ENCODE measurements around the gene TTC7B. TPM values are rescaled to one million over a fixed set of nuclear protein-coding genes. Genes with fewer than 3 reads are reported as not detected.
A peak's percentile ranks its signal among the peaks of the same experiment; 100 is the strongest.

TTC7B gene
- total RNA-seq, 4 donors from 2014 or later = 35.0 to 78.7 (median 36.8) TPM

DNA sequence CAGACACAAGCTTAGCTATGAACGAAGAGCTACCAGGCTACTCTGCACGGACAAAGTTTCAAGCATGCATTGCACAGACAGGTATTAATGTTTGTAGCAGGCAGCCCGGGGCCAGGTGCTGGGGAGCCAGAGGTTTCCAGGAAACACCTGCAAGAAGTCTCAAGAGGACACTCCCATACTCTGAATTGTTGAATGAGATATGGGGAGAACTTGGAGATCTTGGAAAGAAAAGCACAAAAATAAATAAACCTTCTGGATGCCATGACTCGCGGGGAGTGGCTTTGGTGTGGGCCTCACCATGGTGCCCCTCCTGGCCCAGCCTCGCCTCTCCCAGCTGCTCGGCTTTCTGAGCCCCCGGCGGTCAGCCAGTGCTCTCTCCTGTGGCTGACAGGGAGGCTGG is 186.8 kb downstream of the TTC7B start:
- Histone ChIP-seq H3K27me3 (no peaks in the 10 kb centered on the region), H3K36me3 (no peaks in the 10 kb centered on the region), H3K27ac (peak overlapping the region; percentile 21 to 95 (median 90)), H3K4me3 (no peak overlapping the region), H3K4me1 (peaks cover 51 to 66% of the 10 kb centered on the region in 2 donors), H3K9me3 (no peaks in the 10 kb centered on the region)
- ATAC-seq (no peak), DNase-seq (no peak)
- intact Hi-C loops (cut with DNase I; ENCODE audit: low total_unique reads) (loop anchor here (5.0 kb wide), 2 partner anchors 128 to 247 kb away; no protein-coding TSS in a partner anchor), in situ Hi-C loops (cut with MboI; ENCODE audit: low sequenced_read_pairs in 4 of 4) (loop anchor here in 2 of 4 donors (5.0 to 10.0 kb wide), 2 partner anchors 45 to 48 kb away; no protein-coding TSS in a partner anchor)
- no peak for TF ChIP-seq POLR2A (IDR thresholded peaks at IDR 0.05)
- TF ChIP-seq, protein P1, sequence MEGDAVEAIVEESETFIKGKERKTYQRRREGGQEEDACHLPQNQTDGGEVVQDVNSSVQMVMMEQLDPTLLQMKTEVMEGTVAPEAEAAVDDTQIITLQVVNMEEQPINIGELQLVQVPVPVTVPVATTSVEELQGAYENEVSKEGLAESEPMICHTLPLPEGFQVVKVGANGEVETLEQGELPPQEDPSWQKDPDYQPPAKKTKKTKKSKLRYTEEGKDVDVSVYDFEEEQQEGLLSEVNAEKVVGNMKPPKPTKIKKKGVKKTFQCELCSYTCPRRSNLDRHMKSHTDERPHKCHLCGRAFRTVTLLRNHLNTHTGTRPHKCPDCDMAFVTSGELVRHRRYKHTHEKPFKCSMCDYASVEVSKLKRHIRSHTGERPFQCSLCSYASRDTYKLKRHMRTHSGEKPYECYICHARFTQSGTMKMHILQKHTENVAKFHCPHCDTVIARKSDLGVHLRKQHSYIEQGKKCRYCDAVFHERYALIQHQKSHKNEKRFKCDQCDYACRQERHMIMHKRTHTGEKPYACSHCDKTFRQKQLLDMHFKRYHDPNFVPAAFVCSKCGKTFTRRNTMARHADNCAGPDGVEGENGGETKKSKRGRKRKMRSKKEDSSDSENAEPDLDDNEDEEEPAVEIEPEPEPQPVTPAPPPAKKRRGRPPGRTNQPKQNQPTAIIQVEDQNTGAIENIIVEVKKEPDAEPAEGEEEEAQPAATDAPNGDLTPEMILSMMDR (IDR thresholded peaks at IDR 0.05 in 4 of 5, conservative IDR thresholded peaks at IDR 0.05 in 1 of 5) = no peak

DNA sequence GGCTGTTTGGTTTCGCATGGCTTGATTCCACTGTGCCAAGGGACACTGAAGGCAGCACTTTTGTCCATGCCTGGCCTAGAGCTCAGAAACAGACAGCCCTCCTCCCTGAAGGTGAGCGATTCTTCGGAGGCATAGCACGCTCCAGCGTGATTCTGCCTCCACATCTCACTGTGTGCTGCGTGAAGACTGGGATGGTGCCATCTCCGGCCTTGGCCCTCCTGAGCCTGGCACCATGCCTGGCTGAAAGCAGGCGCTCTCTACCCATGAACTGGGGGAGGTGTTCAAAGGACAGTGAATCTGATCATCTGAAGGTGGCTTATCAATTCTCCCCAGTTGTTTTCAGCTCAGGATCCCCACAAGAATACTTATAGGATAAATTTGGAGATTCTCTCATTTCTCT is 187.4 kb downstream of the TTC7B start:
- intact Hi-C loops (cut with DNase I; ENCODE audit: low total_unique reads) (loop anchor here (5.0 kb wide), 2 partner anchors 128 to 247 kb away; no protein-coding TSS in a partner anchor), in situ Hi-C loops (cut with MboI; ENCODE audit: low sequenced_read_pairs in 4 of 4) (loop anchor here in 2 of 4 donors (5.0 to 10.0 kb wide), 2 partner anchors 46 to 48 kb away; no protein-coding TSS in a partner anchor)
- Histone ChIP-seq H3K9me3 (no peaks in the 10 kb centered on the region), H3K27ac (peak overlapping the region; percentile 89 to 96 (median 94)), H3K4me1 (peaks cover 54 to 73% of the 10 kb centered on the region in 2 donors), H3K27me3 (no peaks in the 10 kb centered on the region), H3K4me3 (no peak overlapping the region), H3K36me3 (no peaks in the 10 kb centered on the region)
- ATAC-seq = no peak
- peak in 1 of 2 donors; percentile 66 for DNase-seq
- no peak for TF ChIP-seq POLR2A (IDR thresholded peaks at IDR 0.05)
- TF ChIP-seq, protein P1 (IDR thresholded peaks at IDR 0.05 in 4 of 5, conservative IDR thresholded peaks at IDR 0.05 in 1 of 5) = no peak

DNA sequence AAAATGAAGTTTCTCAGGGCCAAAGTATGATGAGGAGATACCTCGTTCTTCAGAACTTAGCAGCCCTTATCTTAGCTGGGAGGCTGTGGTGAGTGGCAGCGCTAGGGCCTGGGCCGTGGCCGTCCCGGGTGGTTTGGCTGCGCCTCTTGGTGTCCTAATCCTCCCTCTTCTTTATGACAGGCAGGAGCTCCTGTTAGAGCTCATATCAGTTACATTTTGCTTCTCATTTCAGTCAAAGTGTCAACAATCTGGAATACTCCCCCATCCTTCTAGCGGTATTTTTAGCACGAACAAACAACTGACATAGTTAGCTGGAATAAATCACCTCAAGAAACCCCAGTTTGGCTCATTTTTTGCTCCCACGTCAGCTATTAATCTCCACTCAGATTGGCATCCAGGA is 188.8 kb downstream of the TTC7B start:
- intact Hi-C loops (cut with DNase I; ENCODE audit: low total_unique reads) = loop anchor here (1.0 to 5.0 kb wide), 3 partner anchors 38 to 245 kb away; no protein-coding TSS in a partner anchor
- no peaks in the 10 kb centered on the region for H3K27me3 ChIP-seq
- DNase-seq (peak; percentile 83 to 92), ATAC-seq (peak; percentile 56 to 62)
- TF ChIP-seq POLR2A (IDR thresholded peaks at IDR 0.05) = peak; percentile 35 to 39
- TF ChIP-seq, protein P1 (IDR thresholded peaks at IDR 0.05 in 4 of 5, conservative IDR thresholded peaks at IDR 0.05 in 1 of 5) = no peak
- H3K36me3 ChIP-seq = no peaks in the 10 kb centered on the region
- peaks cover 56 to 76% of the 10 kb centered on the region in 2 donors for H3K4me1 ChIP-seq
- in situ Hi-C loops (cut with MboI; ENCODE audit: low sequenced_read_pairs in 4 of 4) = loop anchor here in 2 of 4 donors (5.0 to 10.0 kb wide), 2 partner anchors 47 to 50 kb away; no protein-coding TSS in a partner anchor
- no peaks in the 10 kb centered on the region for H3K9me3 ChIP-seq
- H3K27ac ChIP-seq = peak overlapping the region; percentile 89 to 96 (median 94)
- H3K4me3 ChIP-seq = no peak overlapping the region

DNA sequence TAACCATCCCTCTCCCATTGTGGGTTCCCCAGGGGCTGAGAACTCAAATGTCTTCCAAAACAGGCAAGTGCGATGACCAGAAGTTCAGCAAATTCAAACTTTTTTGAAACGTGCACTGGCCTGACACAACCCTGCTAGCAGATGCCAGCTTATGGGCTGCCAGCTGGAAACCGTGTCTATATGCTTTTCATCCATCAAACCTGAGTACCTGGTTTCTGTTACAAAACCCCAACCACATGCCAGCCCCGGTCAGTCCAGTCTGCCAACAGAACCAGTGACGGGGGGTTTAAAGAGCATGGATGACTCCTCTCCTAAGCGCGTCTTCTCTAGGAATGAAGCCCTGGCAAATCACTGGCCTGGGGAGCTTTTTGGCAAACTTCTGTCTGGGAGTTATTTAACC is 189.7 kb downstream of the TTC7B start:
- no peaks in the 10 kb centered on the region for H3K36me3 ChIP-seq
- no peaks in the 10 kb centered on the region for H3K9me3 ChIP-seq
- peaks cover 56 to 75% of the 10 kb centered on the region in 2 donors for H3K4me1 ChIP-seq
- intact Hi-C loops (cut with DNase I; ENCODE audit: low total_unique reads) = loop anchor here (5.0 kb wide), 2 partner anchors 131 to 244 kb away; no protein-coding TSS in a partner anchor
- TF ChIP-seq, protein P1 (IDR thresholded peaks at IDR 0.05 in 4 of 5, conservative IDR thresholded peaks at IDR 0.05 in 1 of 5) = no peak
- no peak for TF ChIP-seq POLR2A (IDR thresholded peaks at IDR 0.05)
- no peak overlapping the region for H3K4me3 ChIP-seq
- peak; percentile 86 to 94 for DNase-seq
- no peaks in the 10 kb centered on the region for H3K27me3 ChIP-seq
- ATAC-seq = peak; percentile 56 to 63
- in situ Hi-C loops (cut with MboI; ENCODE audit: low sequenced_read_pairs in 4 of 4) = loop anchor here in 2 of 4 donors (5.0 to 10.0 kb wide), 2 partner anchors 48 to 51 kb away; no protein-coding TSS in a partner anchor
- peak overlapping the region; percentile 89 to 96 (median 94) for H3K27ac ChIP-seq

All from gastrocnemius medialis (tissue), 4 donors.